ENCODE results near the gene ENO1. TPM values are rescaled to one million over a fixed set of nuclear protein-coding genes. Genes with fewer than 3 reads are reported as not detected.

Gene ENO1
- total and polyA plus RNA-seq, 2 experiments from 2014 or later, result 659 to 868 TPM

- H3K4me3 ChIP-seq, result no peak overlapping the region
- H2AFZ ChIP-seq, result no peak overlapping the region
- H3K79me2 ChIP-seq, result no peaks in the 10 kb centered on the region
- no peak overlapping the region for H3K4me2 ChIP-seq
- DNase-seq (ENCODE audit: low spot score), result no peak
- H3K27ac ChIP-seq, result peak overlapping the region; percentile 56
- TF ChIP-seq EZH2 (IDR thresholded peaks at IDR 0.05; ENCODE audit: borderline replicate concordance) (no peak), CTCF (IDR thresholded peaks at IDR 0.05; ENCODE audit: poor library complexity) (no peak), EZH2phosphoT487 (IDR thresholded peaks at IDR 0.05; ENCODE audit: low read depth, severe bottlenecking, unreplicated experiment) (no peak)
- 89% methylated on average over 14 of the region's 14 CpGs for WGBS (ENCODE audit: low lambda C conversion rate, missing lambda C conversion rate)
- no peaks in the 10 kb centered on the region for H3K27me3 ChIP-seq
- no peaks in the 10 kb centered on the region for H3K9me3 ChIP-seq (ENCODE audit: low read depth)
- H4K20me1 ChIP-seq (ENCODE audit: insufficient read depth, poor library complexity, severe bottlenecking), result no peaks in the 10 kb centered on the region
- peaks cover 20% of the 10 kb centered on the region for H3K4me1 ChIP-seq (ENCODE audit: insufficient read depth)
- no peaks in the 10 kb centered on the region for H3K36me3 ChIP-seq (replicated peaks; ENCODE audit: insufficient read depth, low read depth)
- H3K9me2 ChIP-seq (replicated peaks; ENCODE audit: insufficient read depth), result no peaks in the 10 kb centered on the region
Observed at GRCh38 chr1:8856689-8857412, 21.6 kb downstream of the ENO1 start.

- no peak for DNase-seq (ENCODE audit: low spot score)
- no peak overlapping the region for H3K4me3 ChIP-seq
- TF ChIP-seq EZH2 (IDR thresholded peaks at IDR 0.05; ENCODE audit: borderline replicate concordance) (no peak), EZH2phosphoT487 (IDR thresholded peaks at IDR 0.05; ENCODE audit: low read depth, severe bottlenecking, unreplicated experiment) (no peak), CTCF (IDR thresholded peaks at IDR 0.05; ENCODE audit: poor library complexity) (no peak)
- H3K4me1 ChIP-seq (ENCODE audit: insufficient read depth), result peaks cover 20% of the 10 kb centered on the region
- no peaks in the 10 kb centered on the region for H3K9me2 ChIP-seq (replicated peaks; ENCODE audit: insufficient read depth)
- H3K36me3 ChIP-seq (replicated peaks; ENCODE audit: insufficient read depth, low read depth), result no peaks in the 10 kb centered on the region
- H2AFZ ChIP-seq, result no peak overlapping the region
- no peaks in the 10 kb centered on the region for H3K9me3 ChIP-seq (ENCODE audit: low read depth)
- no peaks in the 10 kb centered on the region for H4K20me1 ChIP-seq (ENCODE audit: insufficient read depth, poor library complexity, severe bottlenecking)
- no peak overlapping the region for H3K27ac ChIP-seq
- no peak overlapping the region for H3K4me2 ChIP-seq
- 84% methylated on average over 7 of the region's 7 CpGs for WGBS (ENCODE audit: low lambda C conversion rate, missing lambda C conversion rate)
- no peaks in the 10 kb centered on the region for H3K27me3 ChIP-seq
- no peaks in the 10 kb centered on the region for H3K79me2 ChIP-seq
Observed at GRCh38 chr1:8854240-8854639, 24.2 kb downstream of the ENO1 start.

GRCh38 chr1:8851060-8851459 lies 27.4 kb downstream of the ENO1 start:
- Histone ChIP-seq H3K79me2 (no peaks in the 10 kb centered on the region), H3K9me2 (replicated peaks; ENCODE audit: insufficient read depth) (no peaks in the 10 kb centered on the region), H3K4me2 (no peak overlapping the region), H2AFZ (no peak overlapping the region), H3K27ac (no peak overlapping the region), H3K27me3 (no peaks in the 10 kb centered on the region), H3K4me1 (ENCODE audit: insufficient read depth) (peaks cover 4% of the 10 kb centered on the region), H3K4me3 (no peak overlapping the region), H3K36me3 (replicated peaks; ENCODE audit: insufficient read depth, low read depth) (no peaks in the 10 kb centered on the region), H3K9me3 (ENCODE audit: low read depth) (no peaks in the 10 kb centered on the region), H4K20me1 (ENCODE audit: insufficient read depth, poor library complexity, severe bottlenecking) (no peaks in the 10 kb centered on the region)
- DNase-seq (ENCODE audit: low spot score), result no peak
- TF ChIP-seq EZH2 (IDR thresholded peaks at IDR 0.05; ENCODE audit: borderline replicate concordance), result no peak
- TF ChIP-seq CTCF (IDR thresholded peaks at IDR 0.05; ENCODE audit: poor library complexity), result no peak
- 94% methylated on average over 4 of the region's 5 CpGs for WGBS (ENCODE audit: low lambda C conversion rate, missing lambda C conversion rate)

Data from hepatocyte (in vitro differentiated cells).